NCI-H345 treated with DMSO at 0.1 percent for 48 hours (cell line): Measurements from ENCODE around the gene BAAT.
"Not testable (repeated sequence)": the region's sequence is repeated elsewhere in the genome, so short reads cannot be mapped to it uniquely, and the experiment has no call there.

Source experiments
- DNase-seq: peaks from one replicate; lab custom pipeline; 2025; ENCODE audit not compliant: unreplicated experiment; lab: John Stamatoyannopoulos, UW

BAAT gene

GRCh38 chr9:101384873-101385536, at the start of gene BAAT:
Gene BAAT (minus strand): TSS chr9:101385006. CDS start chr9:101371404, 13,602 bp downstream.
- DNase-seq: not testable (repeated sequence)

GRCh38 chr9:101433229-101433628, 48.4 kb upstream of the BAAT start:
- DNase-seq: no peak

DNA sequence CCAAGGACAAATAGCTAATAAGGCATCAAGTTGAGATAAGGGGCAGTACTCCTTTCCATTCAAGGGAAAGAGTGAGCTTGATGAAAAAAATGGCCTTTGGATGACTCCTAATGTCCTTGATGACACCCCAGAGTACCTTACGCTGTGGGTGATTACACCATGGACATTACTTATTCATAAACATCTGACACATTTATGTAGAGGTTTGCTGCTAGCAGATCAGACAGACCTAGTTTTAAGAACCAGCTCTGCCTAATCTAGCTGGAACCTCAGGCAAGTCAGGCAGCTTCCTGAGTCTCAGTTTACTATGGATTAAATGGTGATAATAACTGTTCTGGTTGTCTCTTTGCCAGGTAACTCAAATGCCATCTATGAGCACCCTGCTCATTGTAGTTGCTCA, 47.9 kb upstream of the BAAT start:
- no peak for DNase-seq

DNA sequence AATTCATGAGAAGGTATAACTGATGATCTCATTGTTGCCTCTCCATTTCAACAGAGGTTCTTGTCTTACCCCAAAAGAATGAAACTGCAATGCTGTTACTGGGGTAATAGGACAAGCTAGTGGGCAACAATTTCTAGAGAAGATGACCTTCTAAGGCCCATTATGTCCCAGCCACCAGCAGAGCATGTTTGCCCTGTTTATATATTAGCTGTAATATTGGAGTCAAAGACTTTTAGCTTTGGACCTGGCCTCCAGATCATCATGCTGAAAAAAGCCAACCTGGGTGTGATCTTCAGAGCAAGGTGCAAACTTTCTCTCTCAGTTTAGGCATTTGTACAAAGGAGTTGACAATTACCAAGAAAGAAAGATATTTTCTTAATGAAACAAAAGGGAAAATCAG, 47.4 kb upstream of the BAAT start:
- no peak for DNase-seq

GRCh38 chr9:101429736-101430135, 44.9 kb upstream of the BAAT start:
- DNase-seq: no peak

- no peak for DNase-seq
Measured at GRCh38 chr9:101428909-101429308, 44.1 kb upstream of the BAAT start.

DNA sequence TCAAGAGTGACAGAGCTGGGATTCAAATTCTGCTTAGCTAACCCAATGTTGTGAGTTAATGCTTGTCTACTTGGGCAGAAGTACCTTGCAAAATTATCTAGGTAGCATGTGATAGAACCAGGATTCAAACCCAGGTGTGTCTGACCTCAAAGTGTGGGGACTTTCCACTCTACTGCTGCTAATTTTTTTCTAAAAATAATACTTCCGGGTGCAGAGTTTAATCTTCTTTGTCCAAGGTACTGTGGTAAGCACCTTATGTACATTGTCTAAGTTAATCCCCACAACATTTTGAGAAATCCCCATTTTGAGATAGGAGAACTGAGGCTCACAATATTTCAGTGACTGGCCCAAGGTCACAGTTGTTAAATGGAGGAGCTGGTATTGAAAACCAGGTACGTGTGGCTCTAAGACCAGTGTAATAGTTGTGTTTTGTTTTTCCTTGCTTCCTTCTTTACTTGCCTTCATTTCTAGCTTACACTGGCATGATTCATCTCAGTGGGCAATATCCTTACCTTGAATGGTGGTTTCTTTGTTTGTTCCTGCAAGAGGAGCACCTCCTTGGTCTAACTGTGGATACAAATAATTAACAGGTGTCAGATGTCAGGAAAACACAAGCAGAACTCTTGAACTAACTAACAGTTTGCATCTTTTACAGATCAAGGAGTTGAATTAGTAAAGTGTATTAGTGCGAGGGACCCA, 43.3 kb upstream of the BAAT start:
- no peak for DNase-seq

DNA sequence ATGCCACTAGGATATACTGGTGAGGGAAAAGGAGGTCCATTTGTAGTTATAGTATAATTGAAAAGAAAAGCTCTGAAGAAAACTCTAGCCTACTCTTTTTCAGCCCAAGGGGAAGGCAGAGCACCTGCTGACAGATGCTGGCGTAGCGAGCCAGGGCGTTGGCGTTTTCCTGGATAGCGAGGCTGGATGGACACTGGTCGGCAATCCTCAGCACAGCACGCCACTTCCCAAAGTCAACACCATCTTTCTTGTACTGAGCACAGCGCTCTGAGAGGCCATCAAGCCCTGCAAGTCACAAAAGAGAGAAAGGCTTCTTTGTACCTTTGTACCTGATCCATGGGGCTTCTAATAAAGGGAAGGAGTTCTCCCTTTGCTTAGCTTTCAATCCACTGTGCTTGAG, 42.6 kb upstream of the BAAT start:
- no peak for DNase-seq

- DNase-seq: no peak
Measured at GRCh38 chr9:101421653-101422065, 36.9 kb upstream of the BAAT start.

GRCh38 chr9:101419863-101420262, 35.1 kb upstream of the BAAT start:
- DNase-seq: no peak

DNA sequence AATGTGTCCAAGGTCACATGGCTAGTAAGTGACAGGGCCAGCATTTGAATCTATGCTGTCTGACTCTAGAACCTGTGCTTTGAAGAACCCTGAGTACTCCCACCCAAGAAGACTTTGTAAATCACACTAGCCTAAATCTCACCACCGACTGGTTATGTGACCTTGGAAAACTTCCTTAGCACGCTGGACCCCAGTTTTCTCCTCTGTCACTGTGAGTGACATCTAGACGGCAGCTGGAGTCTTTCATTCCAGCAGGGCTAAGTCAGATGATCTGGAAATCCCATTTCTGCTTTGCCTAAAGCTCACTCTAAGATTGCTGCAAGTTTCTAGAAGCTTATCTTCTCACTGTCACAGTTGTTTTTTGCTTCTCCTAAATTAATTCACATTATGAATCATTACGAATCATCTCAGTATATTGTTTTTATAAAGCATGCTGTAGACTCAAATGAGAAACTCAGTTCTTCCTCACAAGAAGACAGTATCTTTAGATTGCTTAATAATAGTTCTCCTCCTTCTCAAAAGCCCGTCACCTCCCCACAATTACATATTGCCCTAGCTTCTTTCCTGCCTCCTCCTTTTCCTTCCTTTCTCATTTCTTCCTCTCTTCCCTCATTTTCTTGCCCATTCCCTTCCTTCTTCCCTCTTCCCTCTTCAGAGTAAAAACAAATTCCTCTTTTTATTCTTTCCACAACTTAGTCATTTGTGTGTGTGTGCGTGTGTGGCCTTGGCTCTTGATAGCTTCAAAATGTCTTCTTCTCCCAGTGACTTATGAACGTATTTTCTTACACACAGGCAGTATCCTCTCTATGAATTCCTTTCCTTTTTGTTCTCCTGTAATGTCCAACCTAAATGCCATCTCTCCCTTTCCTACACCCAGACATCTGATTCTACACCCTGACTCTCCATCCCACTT, 34.0 kb upstream of the BAAT start:
- DNase-seq: no peak

GRCh38 chr9:101417977-101418376, 33.2 kb upstream of the BAAT start:
- no peak for DNase-seq

- no peak for DNase-seq
Measured at GRCh38 chr9:101417389-101417788, 32.6 kb upstream of the BAAT start.

DNA sequence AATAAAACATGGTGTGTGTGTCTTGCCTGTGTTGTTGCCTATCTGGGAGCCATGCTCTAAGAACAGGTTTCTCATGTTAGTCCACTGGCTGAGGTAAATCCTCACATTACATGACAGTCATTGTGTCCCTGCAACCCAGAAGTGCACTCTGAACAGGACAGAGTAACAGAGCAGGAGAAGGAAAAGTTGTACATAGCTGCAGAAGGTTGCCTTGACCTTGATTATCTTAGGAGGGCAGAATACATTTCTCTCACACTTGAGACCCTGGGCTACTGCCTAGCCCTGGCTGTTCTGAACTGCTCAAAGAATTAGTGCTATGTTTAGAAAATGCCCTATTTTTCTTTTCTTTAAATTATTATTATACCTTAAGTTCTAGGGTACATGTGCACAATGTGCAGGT, 30.8 kb upstream of the BAAT start:
- DNase-seq: no peak

DNA sequence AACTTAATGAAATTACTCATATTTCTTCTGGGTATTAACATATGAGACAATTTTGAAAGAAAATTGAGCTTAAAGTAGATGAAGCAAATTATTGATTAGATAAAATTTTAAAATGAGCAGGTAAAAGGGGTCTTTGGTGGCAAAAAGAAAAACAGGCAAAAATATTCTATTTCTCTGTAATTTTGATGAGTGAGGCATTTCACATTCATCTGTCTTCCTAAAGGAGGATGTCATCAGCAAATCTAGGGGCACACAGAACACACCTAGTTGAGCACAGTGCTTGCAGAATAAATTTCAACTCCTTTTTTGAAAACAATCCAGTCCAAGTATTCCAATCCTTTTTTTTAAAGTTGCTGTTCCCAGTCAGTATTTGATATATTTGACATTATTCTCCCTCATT, 30.0 kb upstream of the BAAT start:
- no peak for DNase-seq

DNA sequence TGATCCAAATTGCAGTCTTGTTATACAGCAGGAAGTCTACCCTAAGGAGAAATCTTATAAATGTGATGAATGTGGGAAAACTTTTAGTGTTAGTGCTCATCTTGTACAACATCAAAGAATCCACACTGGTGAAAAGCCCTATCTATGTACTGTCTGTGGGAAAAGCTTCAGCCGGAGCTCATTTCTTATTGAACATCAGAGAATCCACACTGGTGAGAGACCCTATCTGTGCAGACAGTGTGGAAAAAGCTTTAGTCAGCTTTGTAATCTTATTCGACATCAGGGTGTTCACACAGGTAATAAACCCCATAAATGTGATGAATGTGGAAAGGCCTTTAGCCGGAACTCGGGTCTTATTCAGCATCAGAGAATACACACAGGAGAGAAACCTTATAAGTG, 24.3 kb upstream of the BAAT start:
- no peak for DNase-seq

- no peak for DNase-seq
Measured at GRCh38 chr9:101408374-101409078, 23.7 kb upstream of the BAAT start.

DNA sequence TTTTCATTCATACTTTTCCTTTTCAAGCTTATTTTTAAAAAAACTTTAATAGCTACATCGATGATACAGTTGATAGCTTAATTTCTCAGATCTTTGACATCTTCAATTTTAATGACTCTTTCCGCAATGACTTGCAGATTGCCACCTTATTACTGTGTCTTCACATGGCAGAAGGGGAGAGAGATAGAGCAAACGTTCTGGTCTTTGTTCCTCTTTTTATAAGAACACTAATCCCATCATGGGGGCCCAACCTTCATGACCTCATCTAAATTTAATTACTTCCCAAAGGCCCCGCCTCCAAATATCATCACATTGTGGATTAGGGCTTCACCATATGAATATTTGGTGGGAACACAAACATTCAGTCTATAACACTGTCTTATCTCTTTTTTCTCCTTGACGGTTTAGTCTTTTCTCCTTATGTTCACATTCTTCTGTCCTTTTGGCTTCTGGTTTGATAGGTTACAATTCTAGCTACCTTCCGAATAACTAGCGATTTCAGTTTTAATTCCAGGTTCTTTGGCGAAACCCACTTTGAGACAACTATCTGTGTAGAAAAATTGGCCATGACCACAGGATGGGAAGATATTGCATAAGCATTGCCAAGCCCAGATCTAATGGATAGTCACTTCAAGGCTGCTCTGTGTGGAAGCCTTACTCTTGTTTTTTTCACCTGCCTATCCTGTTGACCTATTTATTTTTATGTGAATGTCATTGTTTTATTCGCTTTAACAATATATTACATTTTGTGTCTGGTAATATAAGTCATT, 18.9 kb upstream of the BAAT start:
- no peak for DNase-seq

DNA sequence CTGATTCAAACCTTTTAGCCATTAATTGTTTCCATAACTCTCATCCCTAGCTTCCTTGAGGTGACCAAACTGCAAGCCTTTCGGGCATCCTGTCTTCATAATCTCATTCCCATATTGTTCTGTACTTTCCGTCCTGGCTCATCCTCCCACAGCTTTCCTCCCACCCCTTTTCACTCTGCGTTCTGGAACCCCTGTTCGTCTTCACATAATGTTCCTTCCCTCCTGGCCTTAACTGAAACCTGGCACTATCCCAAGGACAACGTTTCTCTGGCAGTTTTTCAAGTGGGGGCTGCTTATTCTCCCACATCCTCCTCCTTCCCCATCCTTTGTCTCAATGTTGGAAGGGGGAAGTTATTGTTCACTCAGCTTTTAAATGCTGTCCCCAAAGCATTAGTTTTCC, 15.3 kb upstream of the BAAT start:
- no peak for DNase-seq

DNA sequence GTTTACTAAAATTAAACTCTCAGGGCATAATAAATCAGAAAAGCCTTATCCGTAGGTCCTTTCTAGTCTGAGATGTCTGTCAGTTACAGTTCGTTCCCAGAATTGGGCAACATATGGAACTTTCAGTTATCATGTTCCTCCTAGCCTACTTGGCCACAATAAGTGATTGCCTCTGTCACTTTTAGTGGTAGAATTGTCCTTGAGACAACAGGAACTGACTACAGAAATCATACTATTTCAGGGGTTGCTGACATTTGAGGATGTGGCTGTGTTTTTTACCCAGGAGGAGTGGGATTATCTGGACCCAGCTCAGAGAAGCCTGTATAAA, 14.8 kb upstream of the BAAT start:
- DNase-seq: no peak
